Jurkat, Clone E6-1 (cell line): ENCODE data around the gene RBM41.

ENCODE experiments used
- DNase-seq: peaks from one replicate; pipeline ENCODE4 v3.0.0-alpha.2; 2011; ENCODE audit warnings: low read depth, low spot score
- H3K4me3 ChIP-seq: 2 replicates; pipeline ENCODE4 v1.5.1; 2011; ENCODE audit warnings: mild to moderate bottlenecking, low read length, control low read depth, moderate library complexity

RBM41 gene

DNA sequence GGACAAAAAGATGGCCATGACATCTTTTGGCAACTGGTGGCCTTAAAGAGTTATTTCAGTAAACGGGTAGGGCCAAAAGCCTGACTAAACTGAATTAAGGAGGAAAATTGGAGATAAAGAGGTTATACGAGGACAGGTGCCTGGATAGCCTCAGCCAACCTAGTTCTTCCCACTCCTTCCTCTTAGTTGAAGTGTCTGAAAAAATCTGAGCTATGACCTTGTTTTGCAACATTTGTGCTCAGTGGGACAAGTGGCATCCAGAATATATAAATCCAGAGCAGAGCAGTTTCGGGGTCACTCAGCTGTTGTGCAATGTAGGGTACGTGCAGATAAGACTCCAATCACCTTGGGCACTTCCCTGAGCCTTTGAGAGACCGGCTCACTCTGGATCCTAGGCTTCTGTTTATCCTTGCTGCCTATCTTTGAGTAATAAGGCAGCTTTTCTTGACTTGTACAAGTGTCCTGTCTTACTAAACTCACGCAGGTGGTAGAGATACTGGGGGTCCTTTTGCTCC, 68.4 kb downstream of the RBM41 start:
- no peak overlapping the region for H3K4me3 ChIP-seq
- DNase-seq, result no peak

DNA sequence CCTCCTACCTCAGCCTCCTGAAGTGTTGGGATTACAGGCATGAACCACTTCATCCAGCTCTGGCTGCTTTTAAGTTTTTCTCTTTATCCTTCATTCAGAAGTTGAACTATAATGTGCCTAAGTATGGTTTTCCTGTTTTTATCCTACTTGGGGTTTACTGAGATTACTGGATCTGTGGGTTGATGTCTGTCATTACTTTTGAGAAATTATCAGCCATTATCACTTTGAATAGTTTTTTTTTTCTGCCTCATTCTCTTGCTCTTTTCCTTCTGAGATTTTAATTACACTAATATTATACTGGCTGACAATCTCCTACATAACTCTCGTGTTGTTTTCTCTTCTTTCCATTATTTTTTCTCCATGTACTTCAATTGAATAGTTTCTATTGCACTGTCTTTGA, 71.0 kb downstream of the RBM41 start:
- no peak for DNase-seq
- H3K4me3 ChIP-seq, result no peak overlapping the region

GRCh38 chrX:107029752-107030151, 88.9 kb downstream of the RBM41 start:
- DNase-seq, result no peak
- H3K4me3 ChIP-seq, result no peak overlapping the region

- H3K4me3 ChIP-seq, result no peak overlapping the region
- DNase-seq, result peak; percentile 1
Observed at GRCh38 chrX:107025545-107025944, 93.1 kb downstream of the RBM41 start.

- H3K4me3 ChIP-seq, result no peak overlapping the region
- no peak for DNase-seq
Observed at GRCh38 chrX:107014936-107015335, 103.7 kb downstream of the RBM41 start.
